Measurements from ENCODE around the gene STIMATE. TPM values are rescaled to one million over a fixed set of nuclear protein-coding genes. Genes with fewer than 3 reads are reported as not detected.

The STIMATE gene
- total RNA-seq, 1 donor from 2014 or later, result 10.2 TPM

DNA sequence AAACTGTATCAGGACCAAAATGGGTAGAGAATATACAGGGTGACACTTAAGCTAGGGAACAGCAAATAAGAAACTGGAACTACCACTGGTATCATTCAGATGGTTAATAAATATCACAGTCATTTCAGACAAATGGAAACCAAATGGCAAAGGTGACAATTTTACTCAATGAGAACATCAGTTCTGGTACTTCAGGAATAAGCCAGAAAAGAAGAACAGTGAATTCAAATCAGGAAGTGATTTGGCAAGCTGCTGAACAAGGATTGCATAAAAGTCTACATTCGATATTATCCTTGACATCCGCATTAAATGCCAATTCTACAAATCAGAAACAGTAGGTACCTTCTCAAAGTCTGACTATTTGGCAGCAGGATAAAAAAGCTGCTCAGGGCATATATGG is 23.5 kb upstream of the STIMATE start:
- Histone ChIP-seq H4K20me1 (ENCODE audit: low read depth) (no peaks in the 10 kb centered on the region), H3K4me1 (no peaks in the 10 kb centered on the region), H3K4me3 (no peak overlapping the region), H3K79me2 (ENCODE audit: low read depth) (no peaks in the 10 kb centered on the region), H3K27ac (no peak overlapping the region), H3F3A (ENCODE audit: low read depth) (no peaks in the 10 kb centered on the region), H3K4me2 (no peak overlapping the region), H3K9me3 (ENCODE audit: low read depth) (no peaks in the 10 kb centered on the region), H3K9ac (no peak overlapping the region), H2AFZ (replicated peaks) (no peak overlapping the region), H3K36me3 (no peaks in the 10 kb centered on the region), H3K27me3 (no peaks in the 10 kb centered on the region)
- no peak for TF ChIP-seq EZH2 (IDR thresholded peaks at IDR 0.05)
- TF ChIP-seq, protein P1, sequence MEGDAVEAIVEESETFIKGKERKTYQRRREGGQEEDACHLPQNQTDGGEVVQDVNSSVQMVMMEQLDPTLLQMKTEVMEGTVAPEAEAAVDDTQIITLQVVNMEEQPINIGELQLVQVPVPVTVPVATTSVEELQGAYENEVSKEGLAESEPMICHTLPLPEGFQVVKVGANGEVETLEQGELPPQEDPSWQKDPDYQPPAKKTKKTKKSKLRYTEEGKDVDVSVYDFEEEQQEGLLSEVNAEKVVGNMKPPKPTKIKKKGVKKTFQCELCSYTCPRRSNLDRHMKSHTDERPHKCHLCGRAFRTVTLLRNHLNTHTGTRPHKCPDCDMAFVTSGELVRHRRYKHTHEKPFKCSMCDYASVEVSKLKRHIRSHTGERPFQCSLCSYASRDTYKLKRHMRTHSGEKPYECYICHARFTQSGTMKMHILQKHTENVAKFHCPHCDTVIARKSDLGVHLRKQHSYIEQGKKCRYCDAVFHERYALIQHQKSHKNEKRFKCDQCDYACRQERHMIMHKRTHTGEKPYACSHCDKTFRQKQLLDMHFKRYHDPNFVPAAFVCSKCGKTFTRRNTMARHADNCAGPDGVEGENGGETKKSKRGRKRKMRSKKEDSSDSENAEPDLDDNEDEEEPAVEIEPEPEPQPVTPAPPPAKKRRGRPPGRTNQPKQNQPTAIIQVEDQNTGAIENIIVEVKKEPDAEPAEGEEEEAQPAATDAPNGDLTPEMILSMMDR (IDR thresholded peaks at IDR 0.05), result no peak
- no peak for TF ChIP-seq EZH2phosphoT487 (IDR thresholded peaks at IDR 0.05)
- Mint-ChIP-seq H3K27ac (no peak overlapping the region), H3K27me3 (ENCODE audit: insufficient read depth, low read depth) (no peaks in the 10 kb centered on the region), H3K4me3 (no peak overlapping the region), H3K9me3 (no peaks in the 10 kb centered on the region), H3K4me1 (no peaks in the 10 kb centered on the region), H3K36me3 (peaks cover 15% of the 10 kb centered on the region)
- DNase-seq (ENCODE audit: low spot score), result no peak

DNA sequence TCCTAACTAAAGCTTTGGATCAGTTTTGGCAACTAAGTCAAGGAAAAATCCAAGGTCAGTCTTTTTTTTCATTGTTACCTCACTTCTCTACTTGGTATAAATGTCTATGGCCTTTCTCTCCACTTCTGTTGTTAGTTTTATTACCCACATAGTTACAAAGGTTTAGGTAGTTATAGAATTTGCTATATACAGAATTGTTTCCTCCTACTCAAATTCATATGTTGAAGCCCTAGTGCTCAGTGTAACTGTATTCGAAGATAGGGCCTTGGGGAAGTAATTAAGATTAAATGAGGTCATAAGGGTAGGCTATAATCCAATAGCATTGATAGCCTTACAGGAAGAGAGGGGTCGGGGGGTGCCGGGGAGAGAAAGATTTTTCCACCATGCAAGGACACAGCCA is 19.7 kb upstream of the STIMATE start:
- Mint-ChIP-seq H3K4me3 (no peak overlapping the region), H3K9me3 (no peaks in the 10 kb centered on the region), H3K27ac (no peak overlapping the region), H3K27me3 (ENCODE audit: insufficient read depth, low read depth) (no peaks in the 10 kb centered on the region), H3K36me3 (peaks cover 15% of the 10 kb centered on the region), H3K4me1 (no peaks in the 10 kb centered on the region)
- H3K36me3 ChIP-seq, result no peaks in the 10 kb centered on the region
- TF ChIP-seq EZH2 (IDR thresholded peaks at IDR 0.05) (no peak), EZH2phosphoT487 (IDR thresholded peaks at IDR 0.05) (no peak)
- TF ChIP-seq, protein P1 (IDR thresholded peaks at IDR 0.05), result no peak
- no peak overlapping the region for H3K4me3 ChIP-seq
- H3K9ac ChIP-seq, result no peak overlapping the region
- H3K27me3 ChIP-seq, result no peaks in the 10 kb centered on the region
- no peak overlapping the region for H3K4me2 ChIP-seq
- no peaks in the 10 kb centered on the region for H3K79me2 ChIP-seq (ENCODE audit: low read depth)
- H3K9me3 ChIP-seq (ENCODE audit: low read depth), result no peaks in the 10 kb centered on the region
- H2AFZ ChIP-seq (replicated peaks), result no peak overlapping the region
- H3F3A ChIP-seq (ENCODE audit: low read depth), result no peaks in the 10 kb centered on the region
- H4K20me1 ChIP-seq (ENCODE audit: low read depth), result no peaks in the 10 kb centered on the region
- no peaks in the 10 kb centered on the region for H3K4me1 ChIP-seq
- H3K27ac ChIP-seq, result no peak overlapping the region
- DNase-seq (ENCODE audit: low spot score), result no peak

DNA sequence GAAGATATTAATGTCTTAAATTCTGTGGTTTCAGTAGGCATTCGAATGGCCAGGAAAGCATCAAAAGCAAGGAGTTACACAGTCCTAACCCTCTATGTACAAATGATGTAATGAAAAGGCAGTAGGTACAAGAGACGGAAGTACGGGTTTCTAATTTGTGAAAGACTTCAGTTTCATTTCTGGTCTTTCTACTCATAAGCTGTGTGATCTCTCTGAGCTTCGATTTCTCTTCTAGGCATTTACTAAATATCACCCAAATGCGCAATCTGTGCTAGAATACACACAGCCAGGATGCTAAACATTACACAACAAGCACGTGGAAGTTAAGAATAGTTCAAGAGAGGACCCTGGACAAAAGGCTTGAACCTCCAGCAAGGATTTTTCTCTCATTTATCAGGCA is 17.9 kb upstream of the STIMATE start:
- Histone ChIP-seq H3F3A (ENCODE audit: low read depth) (no peaks in the 10 kb centered on the region), H3K27me3 (no peaks in the 10 kb centered on the region), H3K4me3 (no peak overlapping the region), H3K9ac (no peak overlapping the region), H3K27ac (no peak overlapping the region), H2AFZ (replicated peaks) (no peak overlapping the region), H4K20me1 (ENCODE audit: low read depth) (no peaks in the 10 kb centered on the region), H3K9me3 (ENCODE audit: low read depth) (no peaks in the 10 kb centered on the region), H3K79me2 (ENCODE audit: low read depth) (no peaks in the 10 kb centered on the region), H3K36me3 (no peaks in the 10 kb centered on the region), H3K4me2 (no peak overlapping the region), H3K4me1 (no peaks in the 10 kb centered on the region)
- Mint-ChIP-seq H3K27me3 (ENCODE audit: insufficient read depth, low read depth) (no peaks in the 10 kb centered on the region), H3K4me3 (no peak overlapping the region), H3K9me3 (no peaks in the 10 kb centered on the region), H3K27ac (no peak overlapping the region), H3K4me1 (no peaks in the 10 kb centered on the region), H3K36me3 (peaks cover 18% of the 10 kb centered on the region)
- DNase-seq (ENCODE audit: low spot score), result no peak
- TF ChIP-seq, protein P1 (IDR thresholded peaks at IDR 0.05), result no peak
- no peak for TF ChIP-seq EZH2phosphoT487 (IDR thresholded peaks at IDR 0.05)

Measured in neural progenitor cell (in vitro differentiated cells).